Suprapubic skin (tissue), 4 donors: ENCODE data around the gene SRPK1. TPM values are rescaled to one million over a fixed set of nuclear protein-coding genes. Genes with fewer than 3 reads are reported as not detected.

ENCODE experiments used
- DNase-seq, 2 donors: peaks; one replicate each; pipeline ENCODE4 v3.0.0-alpha.2; 2019; ENCODE audit warnings: low spot score in 2 of 2
- H3K27ac ChIP-seq: fragments of 200-600 bp; sonication (generic); one replicate; pipeline ENCODE4 v1.5.1; 2019
- H3K27me3 ChIP-seq: fragments of 200-600 bp; sonication (generic); one replicate; pipeline ENCODE4 v1.5.1; 2019
- H3K36me3 ChIP-seq: fragments of 200-600 bp; sonication (generic); one replicate; pipeline ENCODE4 v1.5.1; 2019
- H3K4me1 ChIP-seq: fragments of 200-600 bp; sonication (generic); one replicate; pipeline ENCODE4 v1.5.1; 2019
- H3K4me3 ChIP-seq: fragments of 200-600 bp; sonication (generic); one replicate; pipeline ENCODE4 v1.5.1; 2019; ENCODE audit warnings: mild to moderate bottlenecking
- H3K9me3 ChIP-seq: fragments of 200-600 bp; sonication (generic); one replicate; pipeline ENCODE4 v1.5.1; 2019
- EP300 ChIP-seq: sonication (generic); formaldehyde crosslinking; IDR thresholded peaks from one replicate; pipeline ENCODE4 v1.6.1; 2017; ENCODE audit warnings: antibody characterized with exemption
- POLR2A ChIP-seq, 2 donors: fragments of 450-650 bp; IDR thresholded peaks; one replicate each; pipeline ENCODE4 v1.6.1; 2017; ENCODE audit warnings: antibody characterized with exemption in 2 of 2, mild to moderate bottlenecking in 2 of 2, moderate library complexity in 2 of 2
- POLR2AphosphoS5 ChIP-seq, 3 donors: sonication (generic); formaldehyde crosslinking; IDR thresholded peaks; one replicate each; pipeline ENCODE4 v1.6.1; 2017; ENCODE audit warnings: antibody characterized with exemption in 3 of 3
- WGBS: methylation state at CpG from one replicate; pipeline ENCODE4 v1.1.5; 2018; 5-methylcytosine and 5-hydroxymethylcytosine counted together
- total RNA-seq, 4 donors: library from RNA; depleted of rRNA; stranded (reverse); fragments of >200 nt; gene quantifications; one replicate each; pipeline ENCODE4 v1.1.0, GENCODE V29; 2016
- TF ChIP-seq, protein P1 (sequence below), 2 donors: fragments of 200-600 bp in 1 of 2; fragments of 450-650 bp in 1 of 2; sonication (generic) in 1 of 2; IDR thresholded peaks; one replicate each; pipeline ENCODE4 v1.5.1; 2016 to 2019; ENCODE audit warnings: antibody characterized with exemption in 2 of 2, mild to moderate bottlenecking in 1 of 2, moderate library complexity in 1 of 2

The SRPK1 gene
- total RNA-seq, 4 donors from 2014 or later, result 73.9 to 127 (median 91.2) TPM

DNA sequence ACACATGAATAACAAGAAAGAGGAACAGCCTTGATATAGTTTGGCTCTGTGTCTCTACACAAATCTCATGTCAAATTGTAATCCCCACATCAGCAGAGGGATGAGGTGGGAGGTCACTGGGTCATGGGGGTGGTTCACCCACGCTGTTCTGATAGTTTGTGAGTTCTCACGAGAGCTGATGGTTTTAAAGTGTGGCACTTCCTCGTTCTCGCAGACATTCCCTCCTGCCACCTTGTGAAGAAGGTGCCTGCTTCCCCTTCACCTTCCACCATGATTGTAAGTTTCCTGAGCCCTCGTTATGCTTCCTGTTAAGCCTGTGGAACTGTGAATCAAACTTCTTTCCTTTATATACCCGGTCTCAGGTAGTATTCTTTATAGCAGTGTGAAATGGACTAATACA, 13.1 kb downstream of the SRPK1 start:
- Histone ChIP-seq H3K27ac (no peak overlapping the region), H3K27me3 (no peaks in the 10 kb centered on the region), H3K9me3 (no peaks in the 10 kb centered on the region), H3K36me3 (peaks cover 14% of the 10 kb centered on the region), H3K4me3 (no peak overlapping the region), H3K4me1 (no peaks in the 10 kb centered on the region)
- 87% methylated on average over 6 of the region's 6 CpGs for WGBS
- TF ChIP-seq, protein P1, sequence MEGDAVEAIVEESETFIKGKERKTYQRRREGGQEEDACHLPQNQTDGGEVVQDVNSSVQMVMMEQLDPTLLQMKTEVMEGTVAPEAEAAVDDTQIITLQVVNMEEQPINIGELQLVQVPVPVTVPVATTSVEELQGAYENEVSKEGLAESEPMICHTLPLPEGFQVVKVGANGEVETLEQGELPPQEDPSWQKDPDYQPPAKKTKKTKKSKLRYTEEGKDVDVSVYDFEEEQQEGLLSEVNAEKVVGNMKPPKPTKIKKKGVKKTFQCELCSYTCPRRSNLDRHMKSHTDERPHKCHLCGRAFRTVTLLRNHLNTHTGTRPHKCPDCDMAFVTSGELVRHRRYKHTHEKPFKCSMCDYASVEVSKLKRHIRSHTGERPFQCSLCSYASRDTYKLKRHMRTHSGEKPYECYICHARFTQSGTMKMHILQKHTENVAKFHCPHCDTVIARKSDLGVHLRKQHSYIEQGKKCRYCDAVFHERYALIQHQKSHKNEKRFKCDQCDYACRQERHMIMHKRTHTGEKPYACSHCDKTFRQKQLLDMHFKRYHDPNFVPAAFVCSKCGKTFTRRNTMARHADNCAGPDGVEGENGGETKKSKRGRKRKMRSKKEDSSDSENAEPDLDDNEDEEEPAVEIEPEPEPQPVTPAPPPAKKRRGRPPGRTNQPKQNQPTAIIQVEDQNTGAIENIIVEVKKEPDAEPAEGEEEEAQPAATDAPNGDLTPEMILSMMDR (IDR thresholded peaks at IDR 0.05), result no peak
- TF ChIP-seq POLR2A (IDR thresholded peaks at IDR 0.05), result no peak
- TF ChIP-seq POLR2AphosphoS5 (IDR thresholded peaks at IDR 0.05), result no peak
- TF ChIP-seq EP300, result no peak
- no peak for DNase-seq

DNA sequence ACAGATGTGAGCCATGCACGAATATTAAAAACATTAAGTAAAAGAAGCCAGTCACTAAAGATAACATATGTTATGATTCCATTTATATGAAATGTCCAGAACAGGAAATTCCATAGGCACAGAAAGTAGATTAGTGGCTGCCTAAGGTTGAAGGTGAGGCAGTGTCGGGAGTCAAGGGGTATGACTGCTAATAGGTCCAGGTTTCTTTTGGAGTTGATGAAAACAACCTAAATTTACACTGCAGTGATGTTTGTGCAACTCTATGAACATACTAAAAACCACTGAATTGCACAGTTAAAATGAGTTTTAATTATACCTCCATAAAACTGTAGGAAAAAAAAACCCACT, 14.4 kb downstream of the SRPK1 start:
- no peaks in the 10 kb centered on the region for H3K9me3 ChIP-seq
- no peak overlapping the region for H3K4me3 ChIP-seq
- peaks cover 4% of the 10 kb centered on the region for H3K36me3 ChIP-seq
- WGBS, result 80% methylated on average over 2 of the region's 2 CpGs
- no peak overlapping the region for H3K27ac ChIP-seq
- no peaks in the 10 kb centered on the region for H3K4me1 ChIP-seq
- TF ChIP-seq POLR2A (IDR thresholded peaks at IDR 0.05), result no peak
- TF ChIP-seq, protein P1 (IDR thresholded peaks at IDR 0.05), result no peak
- TF ChIP-seq EP300, result no peak
- no peak for TF ChIP-seq POLR2AphosphoS5 (IDR thresholded peaks at IDR 0.05)
- no peaks in the 10 kb centered on the region for H3K27me3 ChIP-seq
- no peak for DNase-seq

DNA sequence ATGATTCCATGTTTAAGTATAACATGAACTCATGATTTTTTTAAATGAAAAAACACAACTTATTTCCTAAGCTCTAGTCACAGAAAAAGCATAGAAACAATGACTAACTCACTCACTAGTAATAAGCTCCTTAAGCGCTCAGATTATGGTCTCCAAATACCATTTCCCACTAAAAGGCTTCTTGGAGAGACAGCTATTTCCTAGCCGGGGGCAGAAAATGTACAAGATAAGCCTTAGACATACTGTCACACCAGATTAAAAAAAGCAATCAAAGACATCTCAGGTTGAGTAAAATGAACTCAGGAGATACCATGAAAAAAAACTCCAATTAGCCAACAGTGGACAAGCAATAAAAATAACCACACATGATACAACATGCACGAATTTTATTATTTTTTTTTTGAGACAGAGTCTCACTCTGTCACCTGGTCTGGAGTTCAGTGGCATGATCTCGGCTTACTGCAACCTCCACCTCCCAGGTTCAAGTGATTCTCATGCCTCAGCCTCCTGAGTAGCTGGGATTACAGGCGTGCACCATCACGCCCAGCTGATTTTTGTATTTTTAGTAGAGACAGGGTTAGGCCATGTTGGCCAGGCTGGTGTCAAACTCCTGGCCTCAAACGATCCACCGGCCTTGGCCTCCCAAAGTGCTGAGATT, 14.9 kb downstream of the SRPK1 start:
- Histone ChIP-seq H3K36me3 (no peaks in the 10 kb centered on the region), H3K27me3 (no peaks in the 10 kb centered on the region), H3K4me1 (no peaks in the 10 kb centered on the region), H3K4me3 (no peak overlapping the region), H3K27ac (no peak overlapping the region), H3K9me3 (no peaks in the 10 kb centered on the region)
- no peak for DNase-seq
- WGBS, result 84% methylated on average over 8 of the region's 8 CpGs
- no peak for TF ChIP-seq POLR2A (IDR thresholded peaks at IDR 0.05)

DNA sequence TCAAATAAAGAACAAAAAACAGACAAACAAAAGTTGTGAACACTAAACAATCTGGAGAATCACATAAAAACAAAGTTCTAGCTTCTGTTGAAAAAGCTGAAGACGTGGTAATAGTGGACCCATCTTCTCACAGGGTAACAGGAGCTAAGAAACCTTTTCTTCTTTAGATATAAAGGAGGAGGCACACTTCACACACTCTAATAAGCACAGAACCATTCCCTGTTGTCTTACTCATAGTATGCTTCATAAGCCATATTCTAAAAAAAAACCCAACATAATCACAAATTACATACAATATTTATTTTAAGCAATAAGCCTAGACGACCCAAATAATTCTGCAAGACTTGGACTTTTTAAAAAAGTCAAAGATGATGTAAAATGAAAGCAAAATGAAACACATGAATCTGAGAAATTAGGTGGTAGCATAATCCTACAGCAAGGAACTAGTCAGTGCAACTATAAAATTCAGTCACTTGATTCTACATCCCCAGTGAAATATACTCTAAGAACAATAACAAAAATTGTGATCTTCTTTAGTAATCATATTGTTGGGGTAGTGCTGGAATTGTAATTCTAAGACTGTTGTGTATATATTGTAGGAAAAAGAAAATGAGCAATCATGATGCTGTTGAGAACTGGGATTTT, 15.6 kb downstream of the SRPK1 start:
- H3K4me3 ChIP-seq, result no peak overlapping the region
- H3K4me1 ChIP-seq, result no peaks in the 10 kb centered on the region
- TF ChIP-seq POLR2A (IDR thresholded peaks at IDR 0.05) (no peak), EP300 (no peak), POLR2AphosphoS5 (IDR thresholded peaks at IDR 0.05) (no peak)
- TF ChIP-seq, protein P1 (IDR thresholded peaks at IDR 0.05), result no peak
- no peak for DNase-seq
- WGBS, result 74% methylated on average over 2 of the region's 2 CpGs
- no peaks in the 10 kb centered on the region for H3K36me3 ChIP-seq
- H3K27me3 ChIP-seq, result no peaks in the 10 kb centered on the region
- H3K27ac ChIP-seq, result no peak overlapping the region
- no peaks in the 10 kb centered on the region for H3K9me3 ChIP-seq

DNA sequence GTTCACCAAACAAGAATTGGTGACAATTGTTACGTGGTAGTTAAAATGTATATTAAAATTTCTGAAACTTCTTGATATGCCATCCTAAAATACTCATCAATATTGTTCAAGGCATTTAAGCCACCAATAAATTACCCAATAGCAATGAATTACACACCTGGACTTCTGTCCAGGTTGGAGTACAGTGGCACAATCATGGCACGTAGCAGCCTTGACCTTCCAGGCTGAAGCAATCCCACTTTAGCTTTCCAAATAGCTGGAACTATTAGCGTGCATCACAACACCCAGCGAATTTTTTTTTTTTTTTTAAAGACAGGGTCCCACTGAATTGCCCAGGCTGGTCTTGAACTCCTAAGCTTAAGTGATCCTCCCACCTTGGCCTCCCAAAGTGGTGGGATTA, 17.2 kb downstream of the SRPK1 start:
- H3K4me3 ChIP-seq, result no peak overlapping the region
- DNase-seq, result no peak
- no peaks in the 10 kb centered on the region for H3K27me3 ChIP-seq
- TF ChIP-seq POLR2A (IDR thresholded peaks at IDR 0.05), result no peak
- TF ChIP-seq, protein P1 (IDR thresholded peaks at IDR 0.05), result no peak
- no peak for TF ChIP-seq EP300
- TF ChIP-seq POLR2AphosphoS5 (IDR thresholded peaks at IDR 0.05), result no peak
- WGBS, result 95% methylated on average over 4 of the region's 4 CpGs
- H3K27ac ChIP-seq, result no peak overlapping the region
- no peaks in the 10 kb centered on the region for H3K4me1 ChIP-seq
- H3K36me3 ChIP-seq, result no peaks in the 10 kb centered on the region
- no peaks in the 10 kb centered on the region for H3K9me3 ChIP-seq
